Endothelial cell of umbilical vein (primary cell): Measurements from ENCODE around the gene MAST4. TPM values are rescaled to one million over a fixed set of nuclear protein-coding genes. Genes with fewer than 3 reads are reported as not detected.

Source experiments
- BruUV-seq: library from RNA; stranded (reverse); fragments of 400-500 nt; replicated peaks from 2 replicates; lab custom pipeline; 2021; lab: Mats Ljungman, UMichigan
- CTCF ChIA-PET: fragments of 300-600, 350-600 bp; sonication (Branson Sonifier 250); formaldehyde crosslinking; loops from one replicate; lab custom pipeline; 2021; ENCODE audit warnings: antibody characterized with exemption, inconsistent platforms; lab: Charles Lee
- POLR2A ChIA-PET: fragments of 300-600, 350-600 bp; sonication (Branson Sonifier 250); formaldehyde crosslinking; loops from one replicate; lab custom pipeline; 2021; ENCODE audit warnings: antibody characterized with exemption, inconsistent platforms; lab: Charles Lee
- DNase-seq: peaks from one replicate; pipeline ENCODE4 v3.0.0-alpha.2; 2011; ENCODE audit warnings: low read depth, low spot score
- FAIRE-seq: peaks from 2 replicates; lab custom pipeline; 2011; peaks lifted over from hg19 to GRCh38; lab: Jason Lieb, UNC
- H2AFZ ChIP-seq: 2 replicates; pipeline ENCODE4 v1.6.0; 2012; ENCODE audit warnings: low read depth, low read length, control low read depth, inconsistent platforms
- H3K27ac ChIP-seq: 2 replicates; pipeline ENCODE4 v1.5.1; 2011; ENCODE audit warnings: low read depth, mild to moderate bottlenecking, control low read depth, low read length, moderate library complexity; ENCODE audit not compliant: insufficient read depth
- H3K27me3 ChIP-seq, 2 experiments: 2 replicates each; pipeline versions ENCODE4 v1.6.0 to v1.6.1; 2011; ENCODE audit warnings: low read length in 2 of 2, mixed read lengths in 1 of 2; ENCODE audit not compliant: control insufficient read depth in 2 of 2, insufficient read depth in 2 of 2
- H3K36me3 ChIP-seq, 2 experiments: 2 replicates in 1 of 2; 3 replicates in 1 of 2; pipeline ENCODE4 v1.5.1; 2011; ENCODE audit warnings: low read length in 2 of 2, mild to moderate bottlenecking in 1 of 2, moderate library complexity in 1 of 2; ENCODE audit not compliant: control insufficient read depth in 2 of 2, insufficient read depth in 2 of 2; ENCODE audit errors: extremely low read depth in 1 of 2
- H3K4me1 ChIP-seq: 3 replicates; pipeline ENCODE4 v1.5.1; 2011; ENCODE audit warnings: mild to moderate bottlenecking, low read length; ENCODE audit not compliant: control insufficient read depth, insufficient read depth; ENCODE audit errors: extremely low read depth
- H3K4me2 ChIP-seq: 2 replicates; pipeline ENCODE4 v1.6.1; 2011; ENCODE audit warnings: low read length, control low read depth, mixed read lengths; ENCODE audit not compliant: insufficient read depth
- H3K4me3 ChIP-seq, 3 experiments: fragments of 200-600 bp in 1 of 3; sonication (generic), shearing (Covaris generic) in 1 of 3; replicated peaks in 1 of 3; 2 replicates each; pipeline ENCODE4 v1.5.1; 2011 to 2016; ENCODE audit warnings: control low read depth in 3 of 3, low read length in 3 of 3, mild to moderate bottlenecking in 2 of 3, inconsistent platforms in 1 of 3, low read depth in 1 of 3, moderate library complexity in 1 of 3; ENCODE audit not compliant: insufficient read depth in 1 of 3
- H3K79me2 ChIP-seq: 2 replicates; pipeline ENCODE4 v1.6.0; 2012; ENCODE audit warnings: low read length, inconsistent platforms; ENCODE audit not compliant: control insufficient read depth, insufficient read depth
- H3K9ac ChIP-seq: replicated peaks from 2 replicates; pipeline ENCODE3; 2011; ENCODE audit warnings: low read length, control low read depth; ENCODE audit not compliant: insufficient read depth; ENCODE audit errors: extremely low read depth
- H3K9me1 ChIP-seq: replicated peaks from 3 replicates; pipeline ENCODE4 v1.6.0; 2011; ENCODE audit warnings: mild to moderate bottlenecking, low read length; ENCODE audit not compliant: control insufficient read depth, insufficient read depth; ENCODE audit errors: extremely low read depth
- H3K9me3 ChIP-seq: replicated peaks from 2 replicates; pipeline ENCODE4 v1.5.1; 2012; ENCODE audit warnings: low read length, inconsistent platforms; ENCODE audit not compliant: control insufficient read depth, insufficient read depth
- H4K20me1 ChIP-seq: replicated peaks from 2 replicates; pipeline ENCODE3; 2011; ENCODE audit warnings: mild to moderate bottlenecking, low read length; ENCODE audit not compliant: control insufficient read depth, insufficient read depth; ENCODE audit errors: extremely low read depth
- EZH2 ChIP-seq: IDR thresholded peaks from 2 replicates; pipeline ENCODE4 v1.6.1; 2012; ENCODE audit warnings: borderline replicate concordance, low read depth, mild to moderate bottlenecking, moderate library complexity, low read length, inconsistent platforms; ENCODE audit not compliant: severe bottlenecking
- FOS ChIP-seq: IDR thresholded peaks from 2 replicates; pipeline ENCODE4 v1.6.1; 2011; ENCODE audit warnings: mild to moderate bottlenecking, low read length, moderate library complexity, borderline replicate concordance; ENCODE audit not compliant: insufficient read depth
- GATA2 ChIP-seq: IDR thresholded peaks from 2 replicates; pipeline ENCODE4 v1.7.0; 2011; ENCODE audit warnings: low read depth, mild to moderate bottlenecking, moderate library complexity, mixed read lengths, low read length; ENCODE audit not compliant: insufficient read length, insufficient read depth
- JUN ChIP-seq: IDR thresholded peaks from 2 replicates; pipeline ENCODE4 v1.6.1; 2011; ENCODE audit warnings: borderline replicate concordance, low read depth; ENCODE audit not compliant: insufficient read length, insufficient read depth
- MYC ChIP-seq: IDR thresholded peaks from one replicate; pipeline ENCODE4 v1.6.1; 2011; ENCODE audit warnings: mild to moderate bottlenecking, low read depth, low read length
- POLR2A ChIP-seq: IDR thresholded peaks from 2 replicates; pipeline ENCODE4 v1.6.1; 2012; ENCODE audit warnings: low read depth, mild to moderate bottlenecking, control low read depth, low read length
- POLR2AphosphoS5 ChIP-seq: IDR thresholded peaks from 2 replicates; pipeline ENCODE4 v1.6.1; 2012; ENCODE audit warnings: low read depth, mild to moderate bottlenecking, control low read depth, low read length, moderate library complexity; ENCODE audit not compliant: insufficient read depth
- dilution Hi-C: fragments of 300-500 bp; cut with MboI; formaldehyde crosslinking; loops from one replicate; pipeline ENCODE4 v1.15.0; 2019; ENCODE audit warnings: low sequenced_read_pairs; ENCODE audit not compliant: extremely low pct_ligation_motif_present
- intact Hi-C: fragments of 100-400 bp; cut with micrococcal nuclease; formaldehyde crosslinking; loops from one replicate; pipeline ENCODE4 v1.10.0; 2022
- polyA plus RNA-seq, 4 experiments: library from polyadenylated mRNA; depleted of rRNA in 3 of 4; stranded (reverse) in 3 of 4; unstranded in 1 of 4; fragments of >200 nt; gene quantifications; 2 replicates each; pipeline versions ENCODE4 v1.2.1 to v1.2.3, GENCODE V29; 2011 to 2012; ENCODE audit warnings: missing spikeins in 1 of 4
- total RNA-seq: library from RNA; stranded (reverse); gene quantifications from 2 replicates; pipeline ENCODE4 v1.2.3, GENCODE V29; 2021
- TF ChIP-seq, protein P1 (sequence below): IDR thresholded peaks from 2 replicates; pipeline ENCODE4 v1.6.1; 2011; ENCODE audit not compliant: insufficient read depth, insufficient read length
- TF ChIP-seq, protein P2 (sequence below), 2 donors: IDR thresholded peaks; 1 replicate in 1 of 2; 2 replicates in 1 of 2; pipeline ENCODE4 v1.5.1; 2011; ENCODE audit warnings: low read length in 2 of 2, mild to moderate bottlenecking in 2 of 2, moderate library complexity in 2 of 2, control low read depth in 1 of 2, inconsistent platforms in 1 of 2, low read depth in 1 of 2; ENCODE audit not compliant: insufficient read depth in 1 of 2; ENCODE audit errors: extremely low read depth in 1 of 2

The MAST4 gene
- total and polyA plus RNA-seq, 2 donors (not counting 3 experiments of a cell fraction or from before 2014, with no cell fraction given) = 40.2 to 116 TPM

DNA sequence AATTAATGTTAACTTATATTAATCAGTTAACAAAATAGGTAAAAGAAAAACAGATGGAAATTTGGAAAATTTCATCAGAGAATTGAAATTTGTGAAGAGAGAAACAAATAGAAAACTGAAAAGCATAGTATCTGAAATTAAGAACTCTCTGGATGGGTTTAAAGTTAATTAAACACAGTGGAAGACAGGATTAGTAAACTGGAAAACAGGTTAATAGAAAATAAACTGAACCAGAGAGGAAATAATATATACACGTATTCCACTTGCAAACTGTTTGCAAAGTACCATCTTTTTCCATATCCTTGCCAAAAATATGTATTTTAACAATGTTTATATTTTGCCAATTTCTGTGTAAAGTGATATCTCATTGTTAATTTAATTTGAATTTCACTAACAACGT lies 342.9 kb downstream of the MAST4 start:
- no peak overlapping the region for H3K4me3 ChIP-seq
- FAIRE-seq = no peak
- H3K27me3 ChIP-seq = no peaks in the 10 kb centered on the region
- POLR2A ChIA-PET = no interaction called here
- H3K79me2 ChIP-seq = no peaks in the 10 kb centered on the region
- H3K4me1 ChIP-seq = no peaks in the 10 kb centered on the region
- dilution Hi-C loops = no loop called here
- no TSS peak for BruUV-seq
- intact Hi-C loops = no loop called here
- CTCF ChIA-PET = no interaction called here
- no peak for TF ChIP-seq POLR2A
- no peak for TF ChIP-seq POLR2AphosphoS5
- TF ChIP-seq JUN = no peak
- TF ChIP-seq, protein P1, sequence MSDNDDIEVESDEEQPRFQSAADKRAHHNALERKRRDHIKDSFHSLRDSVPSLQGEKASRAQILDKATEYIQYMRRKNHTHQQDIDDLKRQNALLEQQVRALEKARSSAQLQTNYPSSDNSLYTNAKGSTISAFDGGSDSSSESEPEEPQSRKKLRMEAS = no peak
- TF ChIP-seq GATA2 = no peak
- TF ChIP-seq MYC = no peak
- no peak for TF ChIP-seq EZH2
- TF ChIP-seq, protein P2, sequence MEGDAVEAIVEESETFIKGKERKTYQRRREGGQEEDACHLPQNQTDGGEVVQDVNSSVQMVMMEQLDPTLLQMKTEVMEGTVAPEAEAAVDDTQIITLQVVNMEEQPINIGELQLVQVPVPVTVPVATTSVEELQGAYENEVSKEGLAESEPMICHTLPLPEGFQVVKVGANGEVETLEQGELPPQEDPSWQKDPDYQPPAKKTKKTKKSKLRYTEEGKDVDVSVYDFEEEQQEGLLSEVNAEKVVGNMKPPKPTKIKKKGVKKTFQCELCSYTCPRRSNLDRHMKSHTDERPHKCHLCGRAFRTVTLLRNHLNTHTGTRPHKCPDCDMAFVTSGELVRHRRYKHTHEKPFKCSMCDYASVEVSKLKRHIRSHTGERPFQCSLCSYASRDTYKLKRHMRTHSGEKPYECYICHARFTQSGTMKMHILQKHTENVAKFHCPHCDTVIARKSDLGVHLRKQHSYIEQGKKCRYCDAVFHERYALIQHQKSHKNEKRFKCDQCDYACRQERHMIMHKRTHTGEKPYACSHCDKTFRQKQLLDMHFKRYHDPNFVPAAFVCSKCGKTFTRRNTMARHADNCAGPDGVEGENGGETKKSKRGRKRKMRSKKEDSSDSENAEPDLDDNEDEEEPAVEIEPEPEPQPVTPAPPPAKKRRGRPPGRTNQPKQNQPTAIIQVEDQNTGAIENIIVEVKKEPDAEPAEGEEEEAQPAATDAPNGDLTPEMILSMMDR (IDR thresholded peaks at IDR 0.05; ENCODE audit: extremely low read depth in 1 of 2, insufficient read depth in 1 of 2, low read depth in 1 of 2, low read length in 2 of 2) = no peak
- no peak for TF ChIP-seq FOS
- no peak for DNase-seq
- H3K4me2 ChIP-seq = no peak overlapping the region
- H3K9me3 ChIP-seq = no peaks in the 10 kb centered on the region
- no peak overlapping the region for H3K9ac ChIP-seq
- H3K9me1 ChIP-seq = no peaks in the 10 kb centered on the region
- H3K36me3 ChIP-seq = no peaks in the 10 kb centered on the region
- no peak overlapping the region for H2AFZ ChIP-seq
- no peaks in the 10 kb centered on the region for H4K20me1 ChIP-seq
- H3K27ac ChIP-seq = no peak overlapping the region
